Measurements from ENCODE around the gene RAB23. TPM values are rescaled to one million over a fixed set of nuclear protein-coding genes. Genes with fewer than 3 reads are reported as not detected.

RAB23 gene
- total and polyA plus RNA-seq, 9 of the 15 experiments (the other 6 are each of a cell fraction or from before 2014, with no cell fraction given) = 3.4 to 18.0 (median 9.4) TPM

DNA sequence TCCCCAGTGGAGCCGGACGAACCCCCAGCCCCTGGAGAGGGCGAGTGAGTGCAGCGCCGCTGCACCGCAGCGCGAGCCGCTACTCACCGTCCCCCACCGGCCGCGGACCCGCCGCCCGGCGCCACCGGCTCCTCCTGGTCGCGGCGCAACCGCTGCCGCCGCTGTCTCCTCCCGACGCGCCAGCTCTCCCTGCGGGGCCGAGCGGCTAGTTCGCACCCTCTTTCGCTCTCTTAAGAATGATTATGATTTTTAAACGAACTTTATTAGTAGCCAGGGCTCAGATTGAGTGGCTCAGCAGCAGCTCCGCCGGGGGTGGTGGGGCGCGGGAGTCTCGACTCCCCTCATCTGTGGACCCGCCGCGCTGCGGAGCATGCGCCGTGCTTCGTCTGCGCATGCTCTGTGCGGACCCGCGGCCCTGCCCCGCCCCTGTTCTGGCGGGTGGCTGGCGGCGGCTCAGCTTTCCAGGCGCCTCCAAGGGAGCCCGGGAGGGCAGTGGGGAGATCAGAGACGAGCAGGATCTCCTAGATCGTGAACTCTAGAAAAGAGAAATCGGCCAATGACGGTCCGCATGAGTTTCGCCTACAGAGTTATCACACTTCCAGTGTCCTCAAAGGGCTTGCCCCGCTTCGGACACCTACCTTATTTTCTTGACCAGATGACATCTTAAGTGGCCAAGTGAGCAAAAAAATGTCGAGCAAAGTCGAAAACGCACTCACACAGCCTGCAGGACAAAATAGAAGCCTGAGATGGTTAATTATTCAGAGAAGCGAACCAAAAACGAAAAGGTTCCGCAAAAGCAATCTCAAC is at the start of gene RAB23 (continued):
- TF ChIP-seq, protein P1, sequence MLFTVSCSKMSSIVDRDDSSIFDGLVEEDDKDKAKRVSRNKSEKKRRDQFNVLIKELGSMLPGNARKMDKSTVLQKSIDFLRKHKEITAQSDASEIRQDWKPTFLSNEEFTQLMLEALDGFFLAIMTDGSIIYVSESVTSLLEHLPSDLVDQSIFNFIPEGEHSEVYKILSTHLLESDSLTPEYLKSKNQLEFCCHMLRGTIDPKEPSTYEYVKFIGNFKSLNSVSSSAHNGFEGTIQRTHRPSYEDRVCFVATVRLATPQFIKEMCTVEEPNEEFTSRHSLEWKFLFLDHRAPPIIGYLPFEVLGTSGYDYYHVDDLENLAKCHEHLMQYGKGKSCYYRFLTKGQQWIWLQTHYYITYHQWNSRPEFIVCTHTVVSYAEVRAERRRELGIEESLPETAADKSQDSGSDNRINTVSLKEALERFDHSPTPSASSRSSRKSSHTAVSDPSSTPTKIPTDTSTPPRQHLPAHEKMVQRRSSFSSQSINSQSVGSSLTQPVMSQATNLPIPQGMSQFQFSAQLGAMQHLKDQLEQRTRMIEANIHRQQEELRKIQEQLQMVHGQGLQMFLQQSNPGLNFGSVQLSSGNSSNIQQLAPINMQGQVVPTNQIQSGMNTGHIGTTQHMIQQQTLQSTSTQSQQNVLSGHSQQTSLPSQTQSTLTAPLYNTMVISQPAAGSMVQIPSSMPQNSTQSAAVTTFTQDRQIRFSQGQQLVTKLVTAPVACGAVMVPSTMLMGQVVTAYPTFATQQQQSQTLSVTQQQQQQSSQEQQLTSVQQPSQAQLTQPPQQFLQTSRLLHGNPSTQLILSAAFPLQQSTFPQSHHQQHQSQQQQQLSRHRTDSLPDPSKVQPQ (CRISPR knock-in tag; IDR thresholded peaks at IDR 0.05; ENCODE audit: borderline replicate concordance) = no peak
- TF ChIP-seq ZNF217 (CRISPR knock-in tag; IDR thresholded peaks at IDR 0.05) = no peak
- no peak for TF ChIP-seq ZNF778 (CRISPR knock-in tag; IDR thresholded peaks at IDR 0.05)
- TF ChIP-seq POU5F1 (IDR thresholded peaks at IDR 0.05; ENCODE audit: borderline replicate concordance, low read depth, low read length, partially characterized antibody) = peak; percentile 40
- TF ChIP-seq, protein P2, sequence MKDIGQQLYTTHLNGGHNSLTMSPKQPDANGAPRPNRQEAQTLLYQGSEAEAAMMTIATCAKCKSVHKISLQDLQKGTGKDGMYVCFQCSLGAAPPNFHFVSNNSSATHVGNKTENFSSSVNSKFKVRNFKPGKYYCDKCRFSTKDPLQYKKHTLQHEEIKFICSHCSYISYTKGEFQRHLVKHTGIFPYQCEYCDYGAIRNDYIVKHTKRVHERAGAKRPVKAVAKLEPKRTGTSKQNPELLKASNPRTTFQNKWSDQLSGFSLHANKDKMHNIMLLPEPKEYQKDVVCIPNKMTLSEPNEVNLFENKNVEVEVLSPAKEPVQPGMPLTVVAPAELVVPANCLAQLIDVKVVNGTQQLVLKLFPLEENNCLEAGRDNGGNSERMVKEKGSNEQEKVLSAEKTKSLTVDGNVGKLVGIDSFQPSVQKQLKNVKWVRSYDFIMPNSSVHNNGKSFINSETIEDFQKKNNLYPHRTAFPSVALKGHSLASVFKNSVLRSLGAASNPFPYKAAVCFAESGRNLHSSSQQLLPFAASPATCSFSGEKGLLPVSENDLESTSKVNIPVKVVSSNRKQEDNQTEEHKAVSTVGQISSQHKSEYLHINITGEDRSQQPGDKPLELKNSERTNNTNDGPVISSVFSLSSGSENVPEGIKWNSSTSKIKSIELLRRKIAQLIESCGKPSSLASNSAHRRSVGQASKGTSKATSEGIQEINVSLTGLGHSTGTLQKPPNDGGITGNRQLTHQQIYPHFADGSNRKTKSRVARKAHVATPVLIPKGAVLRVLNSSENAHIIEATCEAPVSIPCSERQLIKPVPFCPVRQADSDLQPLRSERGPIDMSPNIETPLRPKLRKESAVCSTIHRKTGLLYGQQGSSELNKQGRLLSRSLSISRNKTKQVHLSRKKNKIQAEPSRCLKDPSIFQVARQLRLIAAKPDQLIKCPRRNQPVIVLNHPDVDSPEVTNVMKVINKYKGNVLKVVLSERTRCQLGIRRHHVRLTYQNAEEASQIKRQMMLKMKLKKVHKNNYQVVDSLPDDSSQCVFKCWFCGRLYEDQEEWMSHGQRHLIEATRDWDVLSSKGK (CRISPR knock-in tag; IDR thresholded peaks at IDR 0.05) = no peak
- TF ChIP-seq PHF8 (IDR thresholded peaks at IDR 0.05; ENCODE audit: borderline replicate concordance, low read length) = peak; percentile 76; the same call in 1 of the 2 replicates
- no peak for TF ChIP-seq ZNF384 (IDR thresholded peaks at IDR 0.05; ENCODE audit: low read depth, low read length)
- TF ChIP-seq CBX5 (IDR thresholded peaks at IDR 0.05; ENCODE audit: borderline replicate concordance, low read depth) = no peak
- TF ChIP-seq, protein P3, sequence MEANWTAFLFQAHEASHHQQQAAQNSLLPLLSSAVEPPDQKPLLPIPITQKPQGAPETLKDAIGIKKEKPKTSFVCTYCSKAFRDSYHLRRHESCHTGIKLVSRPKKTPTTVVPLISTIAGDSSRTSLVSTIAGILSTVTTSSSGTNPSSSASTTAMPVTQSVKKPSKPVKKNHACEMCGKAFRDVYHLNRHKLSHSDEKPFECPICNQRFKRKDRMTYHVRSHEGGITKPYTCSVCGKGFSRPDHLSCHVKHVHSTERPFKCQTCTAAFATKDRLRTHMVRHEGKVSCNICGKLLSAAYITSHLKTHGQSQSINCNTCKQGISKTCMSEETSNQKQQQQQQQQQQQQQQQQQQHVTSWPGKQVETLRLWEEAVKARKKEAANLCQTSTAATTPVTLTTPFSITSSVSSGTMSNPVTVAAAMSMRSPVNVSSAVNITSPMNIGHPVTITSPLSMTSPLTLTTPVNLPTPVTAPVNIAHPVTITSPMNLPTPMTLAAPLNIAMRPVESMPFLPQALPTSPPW (CRISPR knock-in tag; IDR thresholded peaks at IDR 0.05) = peak; percentile 81
- TF ChIP-seq, protein P4, sequence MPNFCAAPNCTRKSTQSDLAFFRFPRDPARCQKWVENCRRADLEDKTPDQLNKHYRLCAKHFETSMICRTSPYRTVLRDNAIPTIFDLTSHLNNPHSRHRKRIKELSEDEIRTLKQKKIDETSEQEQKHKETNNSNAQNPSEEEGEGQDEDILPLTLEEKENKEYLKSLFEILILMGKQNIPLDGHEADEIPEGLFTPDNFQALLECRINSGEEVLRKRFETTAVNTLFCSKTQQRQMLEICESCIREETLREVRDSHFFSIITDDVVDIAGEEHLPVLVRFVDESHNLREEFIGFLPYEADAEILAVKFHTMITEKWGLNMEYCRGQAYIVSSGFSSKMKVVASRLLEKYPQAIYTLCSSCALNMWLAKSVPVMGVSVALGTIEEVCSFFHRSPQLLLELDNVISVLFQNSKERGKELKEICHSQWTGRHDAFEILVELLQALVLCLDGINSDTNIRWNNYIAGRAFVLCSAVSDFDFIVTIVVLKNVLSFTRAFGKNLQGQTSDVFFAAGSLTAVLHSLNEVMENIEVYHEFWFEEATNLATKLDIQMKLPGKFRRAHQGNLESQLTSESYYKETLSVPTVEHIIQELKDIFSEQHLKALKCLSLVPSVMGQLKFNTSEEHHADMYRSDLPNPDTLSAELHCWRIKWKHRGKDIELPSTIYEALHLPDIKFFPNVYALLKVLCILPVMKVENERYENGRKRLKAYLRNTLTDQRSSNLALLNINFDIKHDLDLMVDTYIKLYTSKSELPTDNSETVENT (CRISPR knock-in tag; IDR thresholded peaks at IDR 0.05) = no peak
- no peak for TF ChIP-seq TCF7L2 (IDR thresholded peaks at IDR 0.05; ENCODE audit: low read depth, low read length)
- TF ChIP-seq MAFF (IDR thresholded peaks at IDR 0.05; ENCODE audit: low read length) = no peak
- TF ChIP-seq ZNF695 (CRISPR knock-in tag; IDR thresholded peaks at IDR 0.05) = no peak
- no peak for TF ChIP-seq XRCC3 (IDR thresholded peaks at IDR 0.05)
- no peak for TF ChIP-seq ZFP30 (CRISPR knock-in tag; IDR thresholded peaks at IDR 0.05; ENCODE audit: borderline replicate concordance)

Data from K562 (cell line).